ENCODE measurements around the gene PKD2L1.
"Not testable (repeated sequence)": the region's sequence is repeated elsewhere in the genome, so short reads cannot be mapped to it uniquely, and the experiment has no call there.

PKD2L1 gene

DNA sequence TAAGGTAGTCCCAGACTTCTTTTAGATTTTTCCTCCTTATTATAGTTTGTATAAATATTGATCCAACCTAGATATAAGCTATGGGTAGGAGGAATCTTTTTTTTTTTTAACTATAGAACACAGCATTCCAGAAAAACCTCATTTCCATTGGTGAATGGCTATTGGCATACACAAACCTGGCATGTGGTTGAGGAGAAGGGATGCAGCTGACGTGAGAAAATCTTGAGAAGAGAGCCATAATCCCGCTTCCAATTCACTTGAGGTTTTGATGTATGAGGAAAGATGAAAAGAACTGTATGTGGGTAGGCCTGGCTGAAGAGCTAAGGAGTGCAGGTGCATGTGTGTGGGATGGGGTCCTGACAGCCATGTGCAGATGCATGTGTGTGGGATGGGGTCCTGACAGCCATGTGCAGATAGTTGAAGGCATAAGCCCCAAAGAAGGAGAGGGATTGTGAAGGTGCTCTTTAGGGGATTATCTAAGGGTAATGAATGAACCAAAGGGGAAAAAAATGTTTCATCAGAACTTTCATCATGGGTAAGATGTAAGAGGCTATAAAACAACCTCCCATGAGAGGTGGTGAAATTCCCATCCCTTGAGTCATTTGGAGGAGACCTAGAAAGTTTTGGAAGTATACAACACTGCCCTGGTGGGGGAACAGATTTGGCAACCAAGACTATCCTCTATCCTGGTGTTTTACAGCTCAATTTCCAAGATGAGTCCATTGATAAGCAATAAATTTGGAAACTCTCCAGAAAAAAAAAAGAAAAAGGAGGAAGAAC, 3.8 kb upstream of the PKD2L1 start:
- DNase-seq (ENCODE audit: low spot score) = no peak

DNA sequence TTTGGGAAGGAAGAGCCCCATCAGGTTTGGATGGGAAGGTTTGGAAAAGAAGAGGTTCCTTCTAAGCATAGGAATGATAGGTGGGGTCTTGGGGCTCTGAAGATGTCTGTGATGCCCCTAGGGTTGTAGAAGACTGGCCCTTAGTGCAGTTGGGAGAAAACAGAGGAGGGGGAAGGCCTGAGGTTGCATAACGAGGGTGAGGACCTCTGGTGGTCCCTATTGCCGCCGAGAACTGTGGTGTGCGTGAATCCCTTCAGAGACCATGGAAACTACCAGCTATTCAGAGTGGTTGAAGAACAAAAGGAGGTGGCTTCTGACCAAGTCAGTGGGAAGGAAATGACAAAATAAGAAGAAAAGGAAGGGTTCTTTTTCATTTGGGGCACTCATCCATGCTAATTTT, 3.1 kb upstream of the PKD2L1 start:
- DNase-seq (ENCODE audit: low spot score) = no peak

DNA sequence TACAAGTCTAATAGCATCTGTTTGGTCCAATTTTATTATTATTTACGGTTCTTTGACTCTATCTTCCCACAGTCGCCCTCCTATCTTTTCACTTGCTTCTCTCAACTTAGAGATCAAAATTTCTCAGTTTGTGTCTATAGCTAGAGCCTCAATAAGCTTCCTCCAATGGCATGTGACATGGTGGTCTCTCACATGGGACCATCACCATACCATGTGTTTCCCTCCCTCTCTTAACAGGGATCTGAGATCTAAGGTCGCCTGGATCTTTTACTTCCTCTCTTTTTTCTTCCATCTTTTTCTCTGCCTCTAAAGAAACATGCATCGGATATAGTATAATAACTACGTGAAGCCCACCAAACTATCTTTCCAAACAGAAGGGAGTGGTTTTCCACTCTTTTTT, 1.8 kb downstream of the PKD2L1 start:
- DNase-seq (ENCODE audit: low spot score) = no peak

DNA sequence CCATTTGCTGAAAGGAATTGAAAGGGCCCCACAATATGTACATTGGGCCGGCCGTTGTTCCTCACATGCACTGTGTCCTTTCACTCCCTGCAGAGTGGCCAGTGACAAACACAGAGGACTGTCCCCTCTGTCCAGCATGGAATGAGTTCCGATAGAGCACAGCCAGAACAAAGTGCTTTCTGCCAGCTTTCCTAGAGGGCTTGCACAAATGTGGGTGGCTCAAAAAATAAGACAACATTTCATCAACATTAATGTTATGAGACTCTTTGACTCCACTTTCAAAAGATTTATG, 2.4 kb downstream of the PKD2L1 start:
- DNase-seq (ENCODE audit: low spot score) = no peak

DNA sequence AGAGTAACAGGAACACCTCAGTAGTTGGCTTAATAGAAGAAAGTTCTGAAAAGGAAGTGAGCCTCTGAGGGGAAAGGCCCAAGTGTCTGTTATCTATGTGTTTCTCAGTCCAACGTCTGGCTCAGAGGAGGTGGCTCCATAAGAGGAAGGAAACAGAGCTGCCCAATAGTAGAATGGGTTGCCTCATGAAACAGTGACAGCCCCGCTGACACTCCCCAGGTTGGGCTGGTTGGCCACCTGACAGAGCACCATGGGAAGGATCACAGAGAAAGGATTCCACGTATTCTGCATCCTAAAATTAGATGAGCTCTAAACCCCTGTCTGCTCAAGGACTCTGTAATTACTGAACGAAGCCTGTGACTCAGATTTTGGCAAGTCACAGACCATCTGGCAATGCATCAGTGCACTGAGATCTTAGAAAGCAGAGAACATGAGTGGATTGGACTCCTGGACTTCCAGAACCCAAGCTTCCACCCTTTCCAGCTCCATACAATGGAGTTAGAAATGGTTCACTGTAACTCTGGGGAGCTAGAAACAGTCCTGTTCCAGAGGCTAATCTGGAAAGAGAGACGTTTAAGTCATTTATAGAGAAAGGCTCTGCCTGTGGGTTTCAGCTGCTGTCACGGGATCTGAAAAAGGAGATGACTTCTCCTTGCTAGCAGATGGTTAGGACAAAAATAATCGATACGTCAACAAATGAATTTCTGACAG, 2.9 kb downstream of the PKD2L1 start:
- DNase-seq (ENCODE audit: low spot score) = no peak

DNA sequence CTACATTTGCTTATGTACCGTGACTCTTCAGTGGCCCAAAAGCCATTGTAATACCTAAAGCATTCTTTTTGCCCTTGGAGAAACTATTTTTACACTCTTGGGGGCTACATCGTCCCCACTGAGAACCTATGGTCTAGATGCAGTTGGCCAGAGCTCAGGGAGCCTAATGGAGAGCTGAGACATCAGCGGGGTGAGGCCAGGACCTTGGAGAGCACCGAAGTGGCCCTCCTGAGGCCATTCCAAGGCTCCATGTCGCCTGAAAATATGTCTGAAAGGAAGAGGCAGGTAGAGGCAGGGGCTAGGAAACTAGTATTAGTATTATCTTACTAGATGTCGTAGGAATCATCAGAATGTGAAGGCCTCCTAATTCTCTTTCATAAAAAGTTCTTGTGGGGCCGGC, 4.9 kb downstream of the PKD2L1 start:
- DNase-seq (ENCODE audit: low spot score) = no peak

DNA sequence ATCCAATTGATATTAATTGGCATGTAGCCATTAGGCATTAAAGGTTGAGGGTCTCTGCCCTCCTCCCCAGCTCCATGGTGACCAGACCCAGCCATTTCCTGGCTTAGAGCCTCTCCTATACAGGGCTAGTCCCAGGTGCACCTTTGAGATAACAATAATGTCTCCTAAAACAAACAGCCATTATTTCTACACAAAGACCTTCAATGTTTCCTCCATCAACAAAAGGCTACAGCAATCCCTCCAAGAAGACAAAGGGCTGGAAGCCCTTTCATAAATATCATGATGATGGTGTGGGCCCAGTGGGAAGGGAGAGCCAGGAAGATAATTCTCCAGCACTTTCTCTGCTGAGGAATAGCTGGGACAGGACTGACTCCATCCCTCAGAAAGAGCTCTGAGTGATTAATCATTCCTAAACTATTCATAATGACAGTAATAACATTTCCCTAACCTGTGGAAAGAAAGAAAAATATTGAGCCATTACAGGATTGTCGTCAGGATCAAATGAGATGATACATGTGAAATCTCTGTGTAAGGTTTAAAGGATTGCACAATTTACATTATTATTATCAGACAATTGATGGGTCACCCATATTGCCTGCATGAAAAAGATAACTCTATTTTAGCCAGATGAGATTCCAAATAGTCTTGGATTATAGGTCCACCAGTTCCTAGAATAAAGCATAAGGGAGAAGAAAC, 10.2 kb downstream of the PKD2L1 start:
- DNase-seq (ENCODE audit: low spot score) = no peak

DNA sequence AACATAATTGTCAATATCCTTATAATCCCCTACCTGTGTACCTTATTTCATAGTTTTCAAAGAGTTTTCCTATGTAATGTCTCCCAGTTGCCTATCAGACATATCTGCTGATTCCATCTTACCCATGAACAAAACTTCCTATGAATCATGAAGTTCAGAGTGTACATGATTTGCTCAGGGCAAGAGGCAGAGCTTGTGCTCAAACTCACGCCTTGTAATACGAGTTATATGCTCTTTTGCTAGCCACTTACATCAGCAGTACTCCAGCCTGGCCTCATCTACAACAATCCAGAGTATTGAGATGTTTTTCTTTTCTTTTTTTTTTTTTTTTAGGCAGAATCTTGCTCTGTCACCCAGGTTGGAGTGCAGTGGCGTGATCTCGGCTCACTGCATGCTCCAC, 11.8 kb downstream of the PKD2L1 start:
- DNase-seq (ENCODE audit: low spot score) = no peak

DNA sequence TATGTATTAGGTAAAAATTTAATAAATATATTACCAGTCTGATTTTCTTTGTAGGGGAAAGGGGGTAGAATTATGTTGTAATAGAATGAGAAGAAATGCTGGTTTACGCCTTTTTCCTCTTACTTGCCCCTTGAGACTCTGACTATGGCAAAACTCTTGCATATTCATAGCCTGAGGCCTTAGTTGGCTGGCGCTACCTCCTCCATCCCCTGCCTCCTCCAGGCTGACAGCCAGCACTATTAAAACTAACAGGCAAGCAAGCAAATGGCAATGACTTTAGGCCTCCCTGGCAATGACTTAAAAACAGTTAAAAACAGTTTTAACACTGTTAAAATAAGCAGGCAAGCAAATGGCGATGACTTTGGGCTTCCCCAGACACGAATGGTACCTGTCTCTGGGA, 14.4 kb downstream of the PKD2L1 start:
- DNase-seq (ENCODE audit: low spot score) = no peak

DNA sequence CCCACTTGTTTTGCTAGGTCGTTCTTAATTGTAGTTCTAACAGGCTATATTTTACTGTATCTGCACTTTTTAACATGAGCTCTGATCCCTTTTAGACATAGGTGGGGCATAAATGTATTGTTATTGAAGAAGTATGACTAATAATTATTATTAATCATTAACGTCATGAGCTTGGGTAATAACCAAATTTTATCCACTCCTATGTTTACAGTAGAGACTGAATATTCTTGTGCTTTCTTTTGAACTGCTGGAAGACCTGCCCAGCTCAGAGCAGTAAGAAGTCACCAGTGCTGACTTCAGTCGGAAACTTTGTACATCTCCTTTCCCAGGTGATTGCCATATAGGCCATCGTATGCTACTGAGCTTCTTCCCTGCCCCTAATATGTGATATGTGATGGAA, 18.7 kb downstream of the PKD2L1 start:
- no peak for DNase-seq (ENCODE audit: low spot score)

DNA sequence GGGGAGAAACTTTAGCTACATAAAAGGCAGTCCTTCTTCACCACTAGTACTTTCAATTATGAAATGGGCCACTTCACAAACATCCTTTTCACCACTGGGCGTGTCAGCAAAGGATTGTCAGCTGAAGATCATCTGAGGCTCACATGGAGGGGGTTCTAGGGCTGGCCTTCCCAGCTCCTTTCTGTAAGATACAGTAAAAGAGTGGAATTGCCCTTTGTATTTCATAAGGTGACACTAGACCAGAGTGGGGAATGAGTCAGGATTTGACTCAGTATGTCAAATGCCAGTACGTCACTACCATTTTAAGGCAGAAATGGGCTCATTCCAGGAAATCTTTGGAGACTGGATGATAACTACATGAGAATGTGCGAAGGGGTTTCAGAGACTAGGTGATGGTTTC, 22.3 kb downstream of the PKD2L1 start:
- DNase-seq (ENCODE audit: low spot score) = no peak

DNA sequence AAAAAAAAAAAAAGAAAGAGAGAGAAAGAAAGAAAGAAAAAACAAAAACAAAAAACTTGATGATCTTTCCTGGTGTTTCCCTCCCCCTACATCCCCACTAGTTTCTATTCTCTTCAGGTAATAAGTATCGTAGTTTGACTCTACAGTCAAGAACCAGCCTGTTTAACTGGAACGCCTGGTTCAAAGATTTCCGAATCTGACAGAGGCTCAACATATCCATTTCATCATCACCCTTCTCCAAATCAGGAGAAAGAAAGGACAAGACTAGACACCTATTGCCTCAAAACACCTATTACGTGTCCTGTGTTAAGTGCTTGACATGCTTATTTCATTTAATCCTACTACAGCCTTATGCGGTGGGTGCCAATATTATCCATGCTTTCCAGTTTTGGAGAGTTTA, 23.2 kb downstream of the PKD2L1 start:
- no peak for DNase-seq (ENCODE audit: low spot score)

DNA sequence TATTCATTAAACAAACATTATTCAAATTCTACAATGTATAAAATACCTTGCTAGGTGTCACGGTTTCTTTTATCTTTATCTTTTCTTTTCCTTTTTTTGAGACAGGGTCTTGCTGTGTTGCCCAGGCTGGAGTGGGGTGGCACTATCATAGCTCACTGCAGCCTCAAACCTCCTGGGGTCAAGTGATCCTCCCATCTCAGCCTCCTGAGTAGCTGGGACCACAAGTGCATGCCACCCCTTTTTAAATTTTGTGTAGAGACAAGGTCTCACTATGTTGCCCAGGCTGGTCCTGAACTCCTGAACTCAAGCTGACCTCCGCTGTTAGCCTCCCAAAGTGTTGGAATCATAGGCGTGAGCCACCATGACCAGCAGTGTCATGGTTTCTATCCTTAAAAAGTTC, 25.6 kb downstream of the PKD2L1 start:
- no peak for DNase-seq (ENCODE audit: low spot score)

DNA sequence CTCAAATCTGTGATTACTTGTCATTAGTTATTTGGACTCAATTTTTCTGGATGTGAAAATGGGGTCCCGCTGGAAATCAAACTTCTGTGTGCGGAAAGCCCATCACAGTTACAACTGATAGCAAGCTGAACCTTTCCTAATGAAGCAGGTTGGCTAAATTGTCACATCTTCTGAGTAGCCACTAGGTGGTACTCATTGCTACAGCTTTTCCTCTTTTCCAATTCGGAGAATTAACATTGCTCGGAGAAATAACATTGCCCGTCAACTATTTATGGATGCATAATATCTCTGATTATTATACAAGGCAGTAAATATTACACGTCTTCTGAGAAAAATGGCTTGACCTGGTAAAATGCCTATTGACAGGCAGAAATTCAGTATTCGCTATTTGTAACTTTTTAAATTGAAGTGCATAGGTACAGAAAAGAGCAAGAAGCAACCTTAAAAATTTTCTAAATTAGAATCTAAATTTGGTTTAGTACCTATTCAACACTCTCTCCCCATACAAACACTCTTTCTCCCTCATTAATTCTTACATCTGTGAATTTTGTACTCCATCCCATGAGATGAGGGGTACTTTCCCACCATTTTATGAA, 26.2 kb downstream of the PKD2L1 start:
- DNase-seq (ENCODE audit: low spot score) = peak; percentile 39

DNA sequence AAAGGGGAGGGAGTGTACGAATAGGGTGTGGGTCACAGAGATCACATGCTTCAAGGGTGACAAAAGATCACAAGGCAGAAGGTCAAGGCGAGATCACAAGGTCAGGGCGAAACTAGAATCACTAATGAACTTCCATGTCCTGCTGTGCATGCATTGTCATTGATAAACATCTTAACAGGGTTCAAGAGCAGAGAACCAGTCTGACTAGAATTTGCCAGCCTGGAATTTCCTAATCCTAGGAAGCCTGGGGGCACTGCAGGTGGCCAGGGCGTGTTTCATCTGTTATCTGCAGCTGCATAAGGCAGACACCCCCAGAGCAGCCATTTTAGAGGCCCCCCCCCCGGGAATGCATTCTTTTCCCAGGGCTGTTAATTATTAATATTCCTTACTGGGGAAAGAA, 28.9 kb downstream of the PKD2L1 start:
- not testable (repeated sequence) for DNase-seq (ENCODE audit: low spot score)

DNA sequence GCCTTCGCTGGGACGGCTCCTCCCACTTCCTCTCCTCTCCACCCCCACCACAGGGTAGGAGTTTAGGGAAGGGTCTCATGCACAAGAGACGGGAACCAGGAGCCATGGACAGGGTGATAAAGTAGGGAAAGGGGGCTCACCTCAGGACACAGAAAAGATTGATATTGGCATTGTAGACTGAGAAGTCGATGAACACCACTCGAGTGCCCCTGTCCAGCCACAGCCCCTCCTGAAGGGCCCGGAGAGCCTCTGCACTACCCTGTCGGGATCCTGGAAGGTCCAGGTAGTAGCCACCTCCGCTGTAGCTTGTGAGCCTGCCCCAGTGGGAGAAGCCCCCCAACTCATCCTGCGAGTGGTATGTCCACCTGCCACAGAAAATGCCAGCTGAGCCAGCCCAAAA, 32.8 kb downstream of the PKD2L1 start:
- DNase-seq (ENCODE audit: low spot score) = no peak

DNA sequence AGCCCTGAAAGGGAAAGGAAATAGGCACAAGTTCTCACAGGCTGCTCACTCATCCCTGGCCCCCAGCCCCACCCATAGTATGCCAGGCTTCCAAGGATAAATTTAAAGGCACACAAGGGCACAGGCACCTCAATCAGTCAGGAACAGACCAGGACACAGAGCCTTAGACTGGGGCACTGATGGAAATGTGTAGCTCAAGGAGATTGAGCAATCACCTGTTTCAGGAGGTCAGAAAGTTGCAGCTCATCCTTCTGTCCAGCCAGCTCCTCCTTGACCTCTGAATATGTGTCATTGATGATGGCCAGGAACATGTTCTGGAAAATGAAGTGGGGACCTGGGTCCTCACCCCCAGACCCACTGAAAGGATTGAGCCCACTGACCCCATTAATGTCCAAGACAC, 37.0 kb downstream of the PKD2L1 start:
- no peak for DNase-seq (ENCODE audit: low spot score)

DNA sequence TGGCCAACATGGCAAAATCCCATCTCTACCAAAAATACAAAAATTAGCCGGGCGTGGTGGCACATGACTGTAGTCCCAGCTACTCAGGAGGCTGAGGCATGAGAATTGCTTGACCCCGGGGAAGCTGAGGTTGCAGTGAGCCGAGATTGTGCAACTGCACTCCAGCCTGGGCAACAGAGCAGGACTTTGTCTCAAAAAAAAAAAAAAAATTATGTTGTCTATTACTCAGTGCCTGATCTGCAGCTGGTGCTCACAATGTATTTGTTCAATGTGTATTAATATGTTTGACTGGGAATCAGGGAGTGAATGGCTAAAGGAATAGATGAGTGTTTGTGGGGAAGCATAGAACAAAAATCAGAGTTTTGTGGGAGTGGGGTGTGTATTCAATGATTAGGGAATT, 37.7 kb downstream of the PKD2L1 start:
- DNase-seq (ENCODE audit: low spot score) = not testable (repeated sequence)

DNA sequence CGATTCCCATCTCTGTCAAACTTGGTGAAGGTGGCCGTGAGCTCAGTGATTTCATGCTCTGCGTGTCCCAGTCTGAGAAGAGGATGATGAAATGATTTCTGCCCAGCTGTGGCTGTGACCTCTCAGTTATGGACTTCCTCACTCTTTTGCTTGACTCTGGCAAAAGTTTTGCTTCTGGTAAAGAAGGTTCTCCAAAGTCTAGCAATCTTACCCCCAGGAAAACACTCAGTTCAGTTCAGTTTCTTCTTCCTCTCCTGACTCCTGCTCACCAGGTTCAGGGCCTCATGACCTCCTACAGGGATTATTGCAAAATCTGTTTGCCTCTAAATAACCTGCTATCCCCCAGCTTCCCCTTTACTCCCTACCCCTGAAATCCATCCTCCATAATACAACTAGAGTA, 38.7 kb downstream of the PKD2L1 start:
- DNase-seq (ENCODE audit: low spot score) = no peak

DNA sequence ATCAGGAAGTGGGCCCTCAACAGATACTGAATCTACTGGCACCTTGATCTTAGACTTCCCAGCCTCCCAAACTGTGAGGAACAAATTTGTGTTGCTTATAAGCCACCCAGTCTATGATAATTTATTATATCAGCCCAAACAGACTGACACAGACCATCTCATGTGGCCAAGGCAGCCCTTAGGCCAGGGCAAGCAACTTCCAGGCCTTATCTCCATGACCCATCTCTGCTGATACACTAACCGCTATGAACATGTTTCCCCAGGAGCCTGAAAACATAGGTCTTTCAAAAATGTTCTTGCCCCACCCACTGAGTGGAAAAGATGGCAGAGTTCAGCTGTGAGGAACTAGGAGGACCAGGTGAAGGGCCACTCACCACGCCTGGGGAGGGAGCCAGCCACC, 40.4 kb downstream of the PKD2L1 start:
- DNase-seq (ENCODE audit: low spot score) = no peak

DNA sequence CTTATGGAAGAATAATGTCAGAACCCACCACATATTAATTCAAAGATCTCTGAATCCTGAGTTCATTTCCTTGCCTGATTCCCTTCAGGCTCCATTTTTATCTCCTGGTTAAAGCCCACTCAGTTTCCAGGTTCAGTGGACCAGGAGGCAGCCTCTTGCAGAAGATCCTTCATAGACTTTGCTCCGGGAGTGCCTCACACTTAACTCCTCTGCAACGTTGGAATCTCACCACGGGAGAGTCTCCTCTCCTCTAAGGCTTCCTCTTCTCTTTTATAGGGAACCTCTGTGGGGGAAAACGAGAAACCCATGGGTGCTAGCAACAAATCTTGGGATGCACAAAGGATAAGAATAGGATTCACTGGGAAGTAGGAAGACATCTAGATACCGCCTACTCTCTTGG, 41.8 kb downstream of the PKD2L1 start:
- no peak for DNase-seq (ENCODE audit: low spot score)

DNA sequence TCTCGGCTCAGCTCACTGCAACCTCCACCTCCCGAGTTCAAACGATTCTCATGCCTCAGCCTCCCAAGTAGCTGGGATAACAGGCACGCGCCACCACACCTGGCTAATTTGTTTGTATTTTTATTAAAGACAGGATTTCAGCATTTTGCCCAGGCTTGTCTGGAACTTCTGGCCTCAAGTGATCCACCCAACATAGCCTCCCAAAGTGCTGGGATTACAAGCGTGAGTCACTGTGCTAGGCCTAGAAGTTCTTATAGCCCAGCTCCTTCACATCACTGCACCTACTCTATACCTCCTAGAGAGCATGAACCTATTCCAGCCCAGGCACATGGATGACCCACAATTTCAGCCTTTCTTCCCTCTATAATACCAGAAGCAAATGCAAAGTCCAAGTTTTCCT, 42.3 kb downstream of the PKD2L1 start:
- no peak for DNase-seq (ENCODE audit: low spot score)
